VCaP (cell line): ENCODE data around the gene SHLD1.

Source experiments
- H3K27ac ChIP-seq: fragments of 450-650 bp; 2 replicates; pipeline ENCODE4 v1.5.1; 2017
- TF ChIP-seq, protein P1 (sequence below): fragments of 450-650 bp; conservative IDR thresholded peaks from 2 replicates; pipeline ENCODE4 v1.5.1; 2017; ENCODE audit warnings: mild to moderate bottlenecking, moderate library complexity

The SHLD1 gene

DNA sequence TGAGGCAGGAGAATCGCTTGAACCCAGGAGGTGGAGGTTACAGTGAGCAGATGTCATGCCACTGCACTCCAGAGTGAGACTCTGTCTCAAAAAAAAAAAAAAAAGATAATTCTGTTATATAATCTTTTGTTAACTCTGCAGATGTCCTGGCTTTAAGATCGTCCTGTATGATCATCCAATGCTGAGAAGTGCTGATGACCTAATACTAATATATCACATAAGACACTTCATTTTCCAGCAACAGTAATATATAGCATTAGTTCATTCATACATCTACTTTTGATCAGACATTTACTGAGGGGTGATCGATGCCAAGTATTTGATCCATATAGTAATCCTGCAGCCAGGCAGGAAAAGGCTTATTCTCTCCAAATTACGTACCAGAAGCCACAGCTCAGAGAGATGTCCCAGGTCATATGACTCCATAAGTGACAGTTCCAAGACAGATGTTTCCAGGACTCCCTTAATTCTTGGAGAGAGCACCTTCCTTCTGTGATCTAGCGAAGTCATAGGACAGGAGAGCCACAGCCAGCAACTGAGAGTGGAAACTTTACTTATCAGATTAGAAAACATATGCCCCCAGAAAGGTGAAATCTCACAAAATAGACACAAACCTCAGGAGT, 60.7 kb downstream of the SHLD1 start:
- TF ChIP-seq, protein P1, sequence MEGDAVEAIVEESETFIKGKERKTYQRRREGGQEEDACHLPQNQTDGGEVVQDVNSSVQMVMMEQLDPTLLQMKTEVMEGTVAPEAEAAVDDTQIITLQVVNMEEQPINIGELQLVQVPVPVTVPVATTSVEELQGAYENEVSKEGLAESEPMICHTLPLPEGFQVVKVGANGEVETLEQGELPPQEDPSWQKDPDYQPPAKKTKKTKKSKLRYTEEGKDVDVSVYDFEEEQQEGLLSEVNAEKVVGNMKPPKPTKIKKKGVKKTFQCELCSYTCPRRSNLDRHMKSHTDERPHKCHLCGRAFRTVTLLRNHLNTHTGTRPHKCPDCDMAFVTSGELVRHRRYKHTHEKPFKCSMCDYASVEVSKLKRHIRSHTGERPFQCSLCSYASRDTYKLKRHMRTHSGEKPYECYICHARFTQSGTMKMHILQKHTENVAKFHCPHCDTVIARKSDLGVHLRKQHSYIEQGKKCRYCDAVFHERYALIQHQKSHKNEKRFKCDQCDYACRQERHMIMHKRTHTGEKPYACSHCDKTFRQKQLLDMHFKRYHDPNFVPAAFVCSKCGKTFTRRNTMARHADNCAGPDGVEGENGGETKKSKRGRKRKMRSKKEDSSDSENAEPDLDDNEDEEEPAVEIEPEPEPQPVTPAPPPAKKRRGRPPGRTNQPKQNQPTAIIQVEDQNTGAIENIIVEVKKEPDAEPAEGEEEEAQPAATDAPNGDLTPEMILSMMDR: no peak
- H3K27ac ChIP-seq: no peak overlapping the region

DNA sequence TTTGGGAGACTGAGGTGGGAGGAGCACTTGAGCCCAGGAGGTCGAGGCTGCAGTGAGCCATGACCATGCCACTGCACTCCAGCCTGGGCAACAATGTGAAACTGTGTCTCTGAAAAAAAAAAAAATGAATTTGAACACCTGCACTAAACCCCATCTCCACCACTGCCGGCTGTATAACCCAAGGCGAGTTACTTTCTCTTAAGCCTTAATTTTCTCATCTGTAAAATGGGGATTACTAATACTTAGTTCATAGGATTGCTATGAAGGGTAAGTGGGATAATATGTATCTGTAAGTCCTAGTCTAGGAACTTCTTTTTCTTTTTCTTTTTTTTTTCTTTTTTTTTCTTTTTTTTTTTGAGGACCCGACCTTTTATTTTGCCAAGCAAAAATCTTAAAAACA, 61.5 kb downstream of the SHLD1 start:
- TF ChIP-seq, protein P1: no peak

DNA sequence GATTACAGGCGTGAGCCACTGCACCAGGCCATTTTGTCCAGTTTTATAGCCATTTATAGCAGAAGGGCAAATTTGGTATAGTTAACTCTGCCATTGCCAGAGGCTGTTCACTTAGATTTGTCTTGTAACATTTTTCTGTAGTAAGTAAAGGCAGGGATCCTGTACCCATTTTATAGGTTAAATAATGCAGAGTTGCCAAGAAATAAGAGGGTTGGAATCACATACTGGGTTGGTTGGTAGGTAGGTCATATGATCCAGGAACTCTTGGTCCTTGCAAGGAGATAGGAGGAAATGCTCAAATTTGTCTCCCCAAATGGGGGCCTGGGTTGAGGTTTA, 68.1 kb downstream of the SHLD1 start:
- TF ChIP-seq, protein P1: no peak
- no peak overlapping the region for H3K27ac ChIP-seq

More for the DNA sequence above, 61.5 kb downstream of the SHLD1 start:
- H3K27ac ChIP-seq: no peak overlapping the region

DNA sequence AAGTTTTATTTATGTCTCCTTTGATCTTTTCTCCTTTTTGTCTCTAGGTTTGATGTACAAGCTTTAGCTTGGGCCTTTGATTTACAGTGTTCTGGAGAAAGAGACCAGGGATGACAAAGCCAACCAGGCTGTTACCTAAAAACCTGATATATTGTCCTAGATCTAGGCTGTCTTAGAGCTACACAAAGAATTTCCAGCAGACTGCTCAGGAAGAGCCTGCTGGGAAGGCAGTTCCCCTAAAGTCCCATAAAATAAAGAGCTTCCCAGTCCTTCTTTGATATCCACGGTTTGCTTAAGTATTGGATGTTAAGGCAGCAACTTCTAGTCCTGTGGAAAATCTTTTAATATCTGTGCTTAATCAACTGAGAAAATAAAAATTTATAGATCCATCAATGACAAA, 70.5 kb downstream of the SHLD1 start:
- TF ChIP-seq, protein P1: no peak
- no peak overlapping the region for H3K27ac ChIP-seq

DNA sequence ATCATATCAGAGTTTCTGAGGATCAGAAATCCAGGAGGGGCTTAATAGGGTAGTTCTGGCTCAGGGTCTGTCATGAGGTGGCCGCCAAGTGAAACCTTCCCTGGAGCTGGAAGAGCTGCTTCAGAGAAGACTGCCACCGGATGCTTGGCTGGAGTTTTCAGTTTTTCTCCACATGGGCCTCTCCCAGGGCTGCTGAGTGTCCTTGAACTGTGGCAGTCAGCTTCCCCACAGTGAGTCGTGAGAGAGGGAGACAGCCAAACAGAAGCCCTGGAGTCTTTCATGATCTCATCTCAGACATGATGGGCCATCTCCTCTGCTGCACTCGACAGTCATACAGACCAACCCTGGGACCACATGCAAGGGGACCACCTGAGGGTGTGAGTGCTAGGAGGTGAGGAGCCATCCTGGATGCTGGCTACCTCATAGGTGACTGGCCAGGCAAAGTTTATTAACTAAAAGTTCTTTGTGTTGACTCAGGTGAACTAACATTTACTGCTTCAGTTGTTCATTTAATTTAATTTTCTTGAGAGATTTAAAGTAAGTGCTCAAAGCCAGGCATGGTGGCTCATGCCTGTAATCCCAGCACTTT, 71.5 kb downstream of the SHLD1 start:
- no peak overlapping the region for H3K27ac ChIP-seq
- TF ChIP-seq, protein P1: no peak

DNA sequence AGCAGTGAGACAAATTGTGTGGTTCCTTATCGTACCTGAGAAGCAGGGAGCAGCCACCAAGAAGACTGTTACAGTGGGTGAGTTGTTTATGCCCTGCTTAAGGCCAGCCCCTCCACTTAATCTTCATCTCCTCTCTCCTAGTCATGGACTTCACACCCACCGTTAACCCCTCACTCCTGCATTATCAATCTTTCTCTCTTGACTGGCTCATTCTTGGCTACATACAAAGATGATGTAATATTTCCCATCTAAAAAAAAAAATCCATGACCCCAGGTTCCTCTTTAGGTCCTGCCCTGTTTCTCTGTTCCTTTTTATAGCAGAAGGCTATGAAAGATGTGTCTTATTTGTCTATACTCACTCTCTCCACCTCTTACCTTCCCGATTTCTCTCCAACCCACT, 72.4 kb downstream of the SHLD1 start:
- TF ChIP-seq, protein P1: no peak
- no peak overlapping the region for H3K27ac ChIP-seq

DNA sequence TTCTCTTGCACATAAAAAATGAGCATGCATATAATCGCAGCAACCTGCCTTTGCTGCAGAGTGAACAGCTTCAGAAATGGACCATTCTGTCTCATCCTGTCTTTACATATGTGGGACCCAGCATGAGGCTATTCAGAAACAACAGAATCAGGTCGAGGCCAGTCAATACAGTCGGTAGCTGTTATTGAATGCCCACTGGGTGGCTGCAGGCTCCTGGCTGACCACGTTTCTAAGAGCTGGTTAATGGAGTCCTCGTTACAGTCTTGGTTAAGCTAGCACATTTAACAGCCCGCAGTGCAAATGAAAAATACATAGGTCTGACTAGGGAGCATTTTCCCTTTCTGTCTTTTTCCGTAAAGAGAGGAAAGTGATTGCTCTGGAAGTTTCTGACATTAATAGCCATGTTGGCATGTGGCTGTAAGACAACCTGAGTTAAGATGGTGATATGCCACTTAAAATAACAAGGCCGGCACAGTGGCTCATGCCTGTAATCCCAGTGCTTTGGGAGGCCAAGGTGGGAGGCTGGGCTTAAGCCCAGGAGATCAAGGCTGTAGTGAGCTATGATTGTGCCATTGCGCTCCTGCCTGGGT, 75.0 kb downstream of the SHLD1 start:
- no peak overlapping the region for H3K27ac ChIP-seq
- TF ChIP-seq, protein P1: peak; percentile 47
